NCI-H2029 treated with DMSO at 0.1 percent for 48 hours (cell line): ENCODE data around the gene MTX3.
A peak's percentile ranks its signal among the peaks of the same experiment; 100 is the strongest.

Experiments used
- DNase-seq: peaks from one replicate; lab custom pipeline; 2025; lab: John Stamatoyannopoulos, UW

The MTX3 gene, protein sequence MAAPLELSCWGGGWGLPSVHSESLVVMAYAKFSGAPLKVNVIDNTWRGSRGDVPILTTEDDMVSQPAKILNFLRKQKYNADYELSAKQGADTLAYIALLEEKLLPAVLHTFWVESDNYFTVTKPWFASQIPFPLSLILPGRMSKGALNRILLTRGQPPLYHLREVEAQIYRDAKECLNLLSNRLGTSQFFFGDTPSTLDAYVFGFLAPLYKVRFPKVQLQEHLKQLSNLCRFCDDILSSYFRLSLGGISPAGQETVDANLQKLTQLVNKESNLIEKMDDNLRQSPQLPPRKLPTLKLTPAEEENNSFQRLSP

DNA sequence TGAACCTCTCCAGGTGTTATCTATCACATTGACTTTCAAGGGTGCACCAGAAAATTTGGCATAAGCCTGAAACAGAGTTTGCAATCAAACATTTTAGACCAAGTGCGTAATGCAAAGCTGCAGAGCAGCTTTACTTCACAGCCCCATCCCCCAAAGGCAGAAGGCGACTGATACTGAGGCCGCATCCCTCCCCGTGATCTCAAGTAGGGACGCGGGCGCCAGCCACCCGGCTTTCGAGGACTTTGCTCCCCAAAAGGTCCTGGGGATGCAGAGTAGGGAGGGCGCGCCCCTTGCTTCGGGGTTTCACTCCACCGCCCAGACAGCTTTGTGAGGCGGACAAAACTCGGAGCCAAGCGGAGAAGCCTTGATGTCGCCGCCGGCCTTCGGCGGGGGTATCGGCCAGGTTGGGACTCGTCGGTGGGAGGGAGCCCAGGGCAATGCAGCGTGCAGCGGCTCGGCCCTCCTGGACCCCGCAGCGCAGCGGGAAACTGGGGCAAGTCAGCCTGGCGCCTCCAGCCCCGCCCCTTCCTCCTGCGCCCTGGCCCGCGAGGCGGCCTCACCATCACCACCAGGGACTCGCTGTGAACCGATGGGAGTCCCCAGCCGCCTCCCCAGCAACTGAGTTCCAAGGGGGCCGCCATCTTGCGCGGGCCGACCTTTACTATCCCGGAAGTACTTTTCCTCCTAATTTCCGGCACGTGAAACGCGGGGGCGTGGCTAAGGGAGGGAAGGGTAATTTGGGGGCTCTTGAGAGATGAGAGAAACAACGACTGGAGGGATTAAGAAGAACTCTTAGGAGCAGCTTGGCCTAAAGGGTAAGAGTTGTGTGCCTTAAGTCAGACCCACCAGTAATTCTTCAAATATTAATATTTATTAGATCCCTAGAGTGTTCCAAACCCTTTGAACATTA lies at the start of gene MTX3:
TSS of gene MTX3 (minus strand) at position 665 of the 910 bp plus-strand sequence. CDS start at position 641, 24 bp downstream.
- peak; percentile 68 for DNase-seq

DNA sequence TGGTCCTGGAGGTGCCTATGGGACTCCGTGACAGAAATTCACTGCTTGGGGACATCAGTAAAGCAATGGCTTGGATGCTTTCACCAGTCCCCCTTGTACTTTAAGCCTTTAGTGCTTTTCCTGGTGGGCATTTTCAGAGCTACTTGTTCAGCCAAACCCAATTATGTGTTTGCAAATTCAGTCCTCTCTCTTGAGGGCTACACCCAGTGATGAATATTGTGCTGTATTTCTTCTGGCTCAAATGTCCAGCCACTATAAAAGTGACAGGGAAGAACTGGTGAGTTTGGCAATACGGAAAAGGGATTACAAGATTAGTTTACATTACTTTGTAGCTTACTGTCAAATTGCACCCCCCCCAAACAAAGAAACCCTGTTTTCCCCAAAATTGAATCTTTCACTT lies 48.6 kb upstream of the MTX3 start:
- DNase-seq, result no peak

DNA sequence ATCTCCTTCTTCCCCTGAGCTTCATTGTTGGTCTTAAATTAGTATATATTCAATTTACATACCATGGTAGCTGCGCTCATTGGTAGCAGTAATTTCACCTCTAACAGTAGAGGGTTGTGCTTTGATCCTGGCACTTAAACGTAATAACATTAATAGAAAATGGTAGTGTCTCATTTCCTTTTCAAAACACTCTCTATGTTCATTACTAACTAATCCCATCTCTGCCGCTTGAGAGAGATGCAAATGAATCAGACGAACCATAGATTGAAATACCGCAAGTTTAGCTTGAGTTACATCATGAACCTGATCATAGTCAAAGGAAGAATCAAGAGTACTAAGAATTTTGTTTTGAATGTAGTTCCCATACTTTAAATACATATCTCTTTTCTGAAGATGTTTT lies 46.3 kb upstream of the MTX3 start:
- DNase-seq, result no peak

DNA sequence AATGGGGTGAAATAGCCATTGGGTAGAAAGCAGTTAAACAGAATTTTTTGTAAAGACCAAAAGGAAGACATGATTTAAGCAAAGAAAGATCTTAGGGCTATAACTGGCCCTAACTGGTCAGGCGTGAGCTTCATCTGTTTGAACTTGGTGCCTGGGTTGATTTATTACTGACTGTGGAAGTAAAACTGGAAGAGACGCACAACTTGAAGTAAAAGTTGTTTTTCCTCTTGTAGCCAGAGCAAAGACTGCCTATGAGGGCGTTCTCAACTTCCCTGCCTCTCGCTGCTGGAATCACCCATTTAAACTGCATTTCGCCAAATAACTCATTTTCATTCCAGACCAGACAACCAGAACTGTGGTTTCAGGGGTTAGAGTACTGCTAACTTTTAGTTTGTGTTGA lies 45.6 kb upstream of the MTX3 start:
- DNase-seq, result no peak

DNA sequence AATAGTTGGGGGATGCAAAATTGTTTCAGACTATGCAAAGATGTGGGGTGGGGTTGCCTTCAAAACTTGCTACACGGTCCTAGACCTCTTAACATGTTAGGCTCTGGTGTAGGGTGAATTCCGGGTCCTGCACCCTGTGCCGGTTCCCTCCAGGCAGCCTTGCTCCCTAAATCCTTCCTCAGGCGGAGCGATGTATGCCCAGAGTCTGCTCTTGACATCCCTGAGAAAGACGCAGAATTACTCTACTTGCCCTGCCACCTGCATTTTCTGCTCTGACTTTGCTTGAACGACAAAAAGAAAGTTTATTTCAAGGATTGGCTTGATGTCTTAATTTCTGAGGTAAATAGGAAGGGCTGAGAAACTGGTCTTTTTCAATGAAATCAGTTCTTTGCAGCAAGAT lies 44.8 kb upstream of the MTX3 start:
- DNase-seq, result no peak

DNA sequence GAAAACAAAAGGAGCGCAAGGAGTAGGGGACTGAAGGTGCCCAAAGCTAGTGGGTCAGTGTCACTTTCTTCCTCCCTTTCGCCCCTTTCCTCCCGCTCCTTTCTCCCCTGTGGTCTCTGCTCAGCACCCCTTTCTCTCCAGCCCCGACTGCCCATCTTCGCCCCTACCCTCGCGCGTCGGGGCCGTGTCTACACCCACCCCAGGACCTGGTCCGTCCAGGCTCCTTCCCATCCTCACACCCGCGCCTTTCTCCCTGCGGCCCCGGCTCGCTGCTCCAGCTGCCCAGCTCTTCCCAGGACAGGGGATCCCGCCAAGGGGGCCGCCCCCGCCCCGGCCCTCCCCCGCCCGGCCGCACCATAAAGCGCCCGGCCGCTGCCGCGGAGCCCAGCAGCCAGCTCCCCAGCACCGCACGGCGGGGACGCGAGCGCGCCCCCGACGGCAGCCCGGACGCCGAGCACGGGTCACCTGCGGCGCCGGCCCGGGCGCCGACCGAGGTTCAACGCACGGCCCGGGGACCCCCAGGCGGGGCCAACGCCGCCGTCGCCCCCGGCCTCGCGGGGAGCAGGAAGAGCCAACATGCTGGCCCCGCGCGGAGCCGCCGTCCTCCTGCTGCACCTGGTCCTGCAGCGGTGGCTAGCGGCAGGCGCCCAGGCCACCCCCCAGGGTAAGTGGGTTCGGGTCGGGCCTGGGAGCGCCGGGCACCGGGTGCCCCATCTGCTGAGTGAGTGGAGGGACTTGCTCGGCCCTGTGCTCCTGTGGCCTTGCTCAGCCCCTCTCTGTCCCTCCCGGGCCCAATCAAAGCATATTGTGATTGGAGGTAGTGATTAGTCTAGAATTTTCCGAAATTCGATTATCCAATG lies 44.1 kb upstream of the MTX3 start, which contains the start of gene THBS4:
TSS of gene THBS4 (plus strand) at position 387 of the 860 bp plus-strand sequence. CDS start at position 577, 190 bp downstream.
- DNase-seq, result no peak

DNA sequence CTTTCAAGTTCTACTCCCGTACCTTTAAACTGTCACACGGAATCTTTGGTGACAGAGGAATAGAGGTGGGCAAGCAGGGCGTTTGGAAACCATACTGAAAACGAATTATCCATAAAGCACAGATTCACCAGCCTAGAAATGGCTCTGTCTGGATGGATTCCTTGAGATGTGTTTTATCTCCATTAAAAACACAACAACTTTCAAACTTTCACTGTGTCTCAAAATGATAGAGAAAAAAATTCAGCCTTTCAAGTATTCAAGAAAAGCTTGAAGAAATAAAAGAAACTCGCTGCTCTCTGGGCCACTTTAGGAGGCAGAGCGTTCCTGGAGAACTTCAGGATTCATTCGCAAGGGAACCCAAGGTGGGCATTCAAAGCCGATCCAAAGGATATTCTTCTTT lies 43.5 kb upstream of the MTX3 start:
- no peak for DNase-seq

DNA sequence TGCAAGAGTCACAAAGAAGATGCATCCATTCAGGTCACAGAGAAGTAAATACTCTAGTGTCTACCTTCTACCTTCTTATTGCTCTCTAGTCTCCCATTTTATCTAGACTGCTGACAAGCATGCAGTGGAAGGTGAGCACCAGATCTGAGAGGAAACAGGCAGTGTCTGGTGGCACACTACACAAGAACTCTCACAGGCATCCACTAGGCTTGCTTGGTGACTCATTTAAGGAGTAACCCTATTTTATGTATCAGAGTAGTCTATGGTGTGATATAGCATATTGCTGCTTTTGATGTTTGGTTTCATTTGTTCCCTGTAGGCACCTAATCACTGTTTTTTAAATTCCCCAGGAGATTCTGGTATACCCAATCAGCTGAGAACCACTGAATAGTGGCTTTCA lies 42.5 kb upstream of the MTX3 start:
- DNase-seq, result no peak

DNA sequence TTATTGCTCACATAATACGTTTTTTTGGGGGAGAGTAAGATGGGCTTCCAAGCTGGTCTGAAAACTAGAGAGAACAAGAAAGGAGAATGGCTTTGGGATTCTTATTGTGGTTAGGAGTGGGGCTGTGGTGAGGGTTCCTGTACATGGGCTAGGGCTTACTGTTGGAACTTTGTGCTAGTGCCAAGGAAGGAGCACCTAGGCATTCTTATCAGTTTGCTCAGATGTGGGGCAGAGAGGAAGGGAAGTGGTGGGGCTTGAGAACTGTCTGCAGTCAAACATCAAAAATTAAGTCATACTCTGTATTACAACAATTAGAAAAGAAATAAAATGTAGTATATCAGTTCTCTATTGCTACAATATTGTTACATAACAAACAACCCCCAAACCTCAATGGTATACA lies 40.0 kb upstream of the MTX3 start:
- DNase-seq, result no peak

DNA sequence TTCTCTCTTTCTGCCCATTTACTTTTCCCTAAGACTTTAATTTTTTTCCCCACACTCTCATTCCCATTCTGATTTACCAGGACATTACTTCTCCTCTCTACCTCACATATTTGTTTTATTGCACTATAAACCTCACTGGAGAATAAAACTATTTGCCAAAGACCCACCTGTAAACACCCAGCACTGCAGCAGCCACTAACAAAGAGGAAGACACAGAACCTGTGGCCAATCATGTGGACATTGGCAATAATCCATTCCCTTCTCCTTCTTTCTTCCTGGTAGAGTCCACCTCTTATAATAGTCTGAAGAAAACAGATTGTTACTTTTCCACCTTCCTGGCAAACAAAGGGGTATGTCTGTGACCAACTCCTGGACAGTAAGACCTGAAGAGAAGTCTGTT lies 35.8 kb upstream of the MTX3 start:
- DNase-seq, result no peak

DNA sequence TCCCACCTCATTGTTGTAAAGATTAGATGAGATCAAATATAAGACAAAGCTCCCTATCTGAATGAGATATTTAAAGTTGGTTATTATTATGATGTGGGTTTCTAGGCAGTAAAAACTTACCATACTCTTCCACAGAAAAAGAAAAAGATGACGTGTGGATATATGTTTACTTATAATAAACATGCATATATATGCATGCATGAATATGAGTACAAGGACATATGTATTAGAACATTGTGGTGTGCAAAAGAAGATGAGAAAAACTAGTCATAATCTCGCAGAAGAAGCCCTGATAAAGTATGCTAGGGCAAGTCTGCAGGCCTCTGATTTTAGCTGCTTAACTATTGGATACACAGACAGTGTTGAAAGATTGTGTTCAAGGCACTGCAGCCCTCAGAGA lies 34.0 kb upstream of the MTX3 start:
- DNase-seq, result no peak

DNA sequence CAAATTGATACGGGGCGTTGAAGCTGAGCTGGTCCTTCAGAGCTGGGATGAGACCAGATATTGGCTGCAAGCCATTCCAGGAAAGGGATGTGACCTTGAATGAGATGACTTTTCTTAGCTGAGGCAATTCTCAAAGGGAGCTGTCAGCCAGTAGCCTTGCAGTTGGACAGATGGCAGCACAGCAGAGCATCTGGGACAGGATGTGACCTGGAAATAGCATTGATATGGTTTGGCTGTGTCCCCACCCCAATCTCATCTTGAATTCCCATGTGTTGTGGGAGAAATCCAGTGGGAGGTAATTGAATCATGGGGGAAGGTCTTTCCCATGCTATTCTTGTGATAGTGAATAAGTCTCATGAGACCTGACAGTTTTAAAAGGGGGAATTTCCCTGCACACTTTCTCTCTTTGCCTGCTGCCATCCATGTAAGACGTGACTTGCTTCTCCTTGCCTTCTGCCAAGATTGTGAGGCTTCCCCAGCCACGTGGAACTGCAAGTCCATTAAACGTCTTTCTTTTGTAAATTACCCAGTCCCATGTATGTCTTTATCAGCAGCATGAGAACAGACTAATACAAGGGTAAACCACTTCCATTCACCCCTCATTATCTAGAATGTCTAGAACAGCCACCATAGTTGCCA lies 19.8 kb upstream of the MTX3 start:
- DNase-seq, result no peak

DNA sequence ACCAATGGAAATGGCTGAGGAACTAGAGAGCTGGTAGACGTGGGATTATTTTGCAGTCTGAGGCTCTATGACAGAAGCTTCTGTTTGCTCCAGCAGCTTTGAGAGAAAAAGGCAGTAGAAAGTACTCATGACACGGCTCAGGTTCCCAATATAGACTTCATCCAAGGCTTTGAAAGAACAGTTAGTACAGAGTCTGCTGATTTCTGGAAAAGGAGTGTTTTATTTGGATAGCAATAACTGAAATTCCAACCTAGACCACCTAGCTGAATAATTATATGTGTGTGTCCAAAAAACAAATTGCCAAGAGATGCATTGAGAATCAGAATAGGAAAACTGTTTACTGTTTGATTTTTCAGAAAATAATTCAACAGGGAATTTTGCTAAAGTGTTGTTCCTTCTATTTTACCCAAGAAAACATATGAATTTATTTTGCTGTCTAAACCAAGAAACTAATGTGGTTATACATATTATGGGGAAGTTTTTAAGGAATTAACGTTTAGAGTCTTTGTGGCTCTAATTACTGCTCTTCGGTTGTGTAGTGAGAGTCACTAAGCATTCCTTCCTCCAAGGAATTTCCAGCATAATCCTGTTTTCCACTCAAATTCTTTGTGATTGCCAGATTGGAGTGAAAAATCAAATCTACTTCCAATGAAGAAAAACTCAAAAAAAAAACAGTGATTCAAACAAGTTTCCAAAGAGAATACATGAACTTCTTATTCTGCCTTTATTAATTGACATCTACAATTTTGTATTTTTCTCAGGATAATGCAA lies 18.1 kb upstream of the MTX3 start:
- DNase-seq, result no peak

DNA sequence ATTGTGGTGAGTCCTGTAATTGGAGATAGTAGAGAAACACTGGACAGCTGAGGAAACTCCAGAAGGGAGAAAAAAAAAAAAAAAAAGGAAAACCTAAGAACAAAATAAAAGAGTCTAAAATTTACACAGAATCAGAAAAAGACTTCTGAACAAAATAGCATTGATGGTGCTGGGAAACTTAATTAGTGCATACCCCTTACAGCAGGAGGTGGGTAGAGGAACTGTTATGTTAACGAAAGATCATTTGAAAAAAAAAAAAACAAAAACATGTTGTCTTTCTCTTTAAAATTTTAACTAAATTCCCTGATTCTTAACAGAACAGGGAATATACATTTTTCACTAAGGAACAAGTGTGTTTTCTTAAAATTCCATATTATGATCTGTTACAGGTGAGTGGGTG lies 11.6 kb upstream of the MTX3 start:
- no peak for DNase-seq

DNA sequence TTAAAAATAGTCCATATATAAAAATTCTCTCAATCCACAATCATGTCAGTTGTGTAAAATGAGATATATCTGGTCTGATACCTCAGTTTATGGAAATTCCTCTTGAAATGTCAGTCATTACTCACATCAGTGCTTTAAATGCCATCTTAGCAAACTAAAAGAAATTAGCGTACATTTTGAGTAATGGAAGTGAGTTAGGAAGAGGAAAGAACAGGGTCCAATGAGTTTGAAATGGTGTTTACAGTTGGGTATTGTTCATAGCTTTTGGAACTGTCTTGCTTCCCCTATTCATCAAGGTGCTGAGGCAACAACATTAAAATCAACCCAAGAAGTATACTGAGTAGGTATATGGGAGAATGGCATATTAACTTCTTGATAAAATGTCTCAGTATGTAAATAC lies 8.7 kb upstream of the MTX3 start:
- DNase-seq, result no peak

DNA sequence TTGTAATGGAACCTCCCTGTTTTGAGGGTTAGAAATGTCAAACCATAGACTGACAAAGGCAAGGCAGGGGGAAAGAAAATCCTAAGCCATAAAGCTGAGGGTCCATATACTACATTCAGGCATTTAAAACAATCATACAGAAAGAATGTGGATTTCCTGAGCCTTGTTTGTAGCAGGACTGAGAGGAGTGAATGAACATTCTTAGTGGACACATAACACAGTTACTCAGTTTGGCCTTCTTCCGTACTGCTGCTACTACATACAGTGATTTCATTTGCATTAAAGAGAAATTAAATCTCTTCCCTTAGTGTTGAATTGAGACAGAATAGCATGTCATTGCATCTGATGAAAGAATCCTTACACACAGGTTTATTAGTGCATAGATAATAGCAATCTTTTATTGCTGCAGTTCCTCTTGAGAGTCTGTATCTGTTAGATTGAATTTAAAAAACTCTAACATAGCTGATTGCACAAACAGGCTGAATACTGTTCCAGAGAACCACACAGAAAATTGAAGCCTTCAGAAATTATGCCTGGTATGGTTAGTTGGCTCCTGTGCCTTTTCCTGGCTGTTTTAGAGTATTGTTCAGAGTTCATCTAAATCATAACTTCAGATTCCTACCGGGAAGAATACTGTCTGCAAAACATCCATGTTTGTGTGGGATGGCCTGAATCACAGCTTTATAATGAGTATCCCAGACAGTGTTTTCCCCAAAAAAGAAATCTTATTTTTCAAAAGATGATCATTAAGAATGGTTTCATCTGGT lies 2.0 kb upstream of the MTX3 start:
- no peak for DNase-seq

DNA sequence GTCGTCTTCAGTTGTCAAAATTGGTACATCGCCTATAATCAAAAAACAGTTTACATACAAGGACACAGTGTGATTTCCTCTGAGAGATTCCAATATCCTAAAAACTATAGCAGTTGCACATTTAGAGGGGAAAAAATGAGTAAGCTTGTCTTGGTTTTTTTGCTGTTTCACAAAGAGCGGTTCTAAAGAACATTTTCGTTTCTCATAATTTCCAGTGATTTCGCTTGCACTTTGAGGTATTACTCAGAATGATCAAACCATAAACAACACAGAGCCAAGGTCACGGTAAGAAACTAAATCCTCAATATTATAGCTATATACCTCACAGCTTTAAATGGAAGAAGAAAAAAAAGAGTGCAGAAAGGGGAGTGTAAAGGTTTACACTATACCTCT lies 861 bp downstream of the MTX3 start:
- no peak for DNase-seq

DNA sequence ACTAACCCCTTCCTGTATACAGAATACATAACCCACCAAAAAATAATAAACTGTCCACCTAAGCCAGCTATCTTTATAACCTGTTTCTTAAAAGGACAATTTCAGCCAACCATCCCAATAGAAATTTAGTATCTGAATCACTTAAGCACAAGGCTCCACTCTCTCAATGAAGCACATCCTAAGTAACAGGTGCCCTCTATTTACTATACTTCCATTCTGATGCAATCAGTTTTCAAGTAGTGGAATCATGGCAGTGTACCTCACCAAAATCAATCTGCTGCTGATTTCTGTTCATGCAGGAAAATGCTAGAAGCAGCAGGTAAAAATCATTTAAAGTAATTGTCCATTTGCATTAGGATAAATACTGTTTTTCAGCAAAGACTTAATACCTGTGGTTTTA lies 4.8 kb downstream of the MTX3 start:
- DNase-seq, result no peak

DNA sequence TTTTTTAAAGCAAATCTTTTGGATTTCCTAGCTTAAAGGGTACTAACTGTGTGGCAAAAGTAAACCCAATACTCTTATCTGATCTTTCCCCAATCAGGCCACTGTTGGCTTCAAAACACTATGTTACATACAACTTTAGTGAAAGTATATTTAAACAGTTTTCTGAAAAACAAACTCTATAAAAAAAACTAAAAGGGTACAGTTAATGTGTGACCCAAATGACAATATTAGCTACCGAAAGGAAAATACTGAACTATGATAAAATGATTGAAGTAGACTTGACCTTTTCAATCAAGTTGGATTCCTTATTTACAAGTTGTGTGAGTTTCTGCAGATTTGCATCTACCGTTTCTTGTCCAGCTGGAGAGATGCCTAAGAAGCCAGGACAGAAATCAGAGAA lies 5.8 kb downstream of the MTX3 start:
- no peak for DNase-seq

DNA sequence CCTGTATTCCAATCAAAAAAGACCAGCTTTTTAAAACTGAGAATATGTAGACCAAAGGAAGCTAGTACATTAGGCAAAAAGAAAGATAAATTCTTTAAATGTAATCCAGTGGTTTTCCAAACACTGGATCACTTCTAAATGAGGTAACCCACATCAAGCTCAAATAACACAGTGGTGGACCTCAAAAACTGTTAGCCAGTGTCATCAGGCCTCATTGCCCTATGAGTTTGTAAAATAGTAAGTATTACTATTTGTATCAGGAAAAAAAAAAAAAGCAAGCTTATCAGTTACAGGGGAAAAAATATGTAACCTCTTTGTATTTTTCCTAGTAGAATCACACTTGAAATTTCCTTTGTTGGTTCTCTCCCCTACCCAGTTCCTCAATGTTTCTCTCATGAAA lies 6.7 kb downstream of the MTX3 start:
- DNase-seq, result no peak
